GM12878 (cell line): ENCODE results near the gene TGDS. TPM values are rescaled to one million over a fixed set of nuclear protein-coding genes. Genes with fewer than 3 reads are reported as not detected.

Source experiments
- ATAC-seq: fragments of 200-7000 bp; cut with Tn5 transposase; 3 replicates; pipeline ENCODE4 v1.9.1; 2020; ENCODE audit warnings: mild to moderate bottlenecking, moderate library complexity
- BruUV-seq: library from RNA; stranded (reverse); fragments of 400-500 nt; replicated peaks from 2 replicates; lab custom pipeline; 2021; lab: Mats Ljungman, UMichigan
- CTCF ChIA-PET: fragments of 300-600 bp; sonication (Branson Sonifier 250); formaldehyde crosslinking; extraction: SDS; loops from one replicate; lab custom pipeline; 2021; ENCODE audit warnings: inconsistent platforms; lab: Yijun Ruan, JAX
- POLR2A ChIA-PET: fragments of 350-600 bp; formaldehyde crosslinking; extraction: SDS; loops from one replicate; lab custom pipeline; 2021; ENCODE audit warnings: inconsistent platforms; lab: Charles Lee
- RAD21 ChIA-PET: fragments of 300-600 bp; sonication (Branson Sonifier 250); formaldehyde crosslinking; loops from one replicate; lab custom pipeline; 2023; ENCODE audit warnings: antibody characterized with exemption; ENCODE audit not compliant: unreplicated experiment; lab: Charles Lee
- SMC1A ChIA-PET: fragments of 300-600 bp; sonication (Branson Sonifier 250); formaldehyde crosslinking; loops from one replicate; lab custom pipeline; 2023; ENCODE audit not compliant: unreplicated experiment, uncharacterized antibody; lab: Charles Lee
- DNase-seq: peaks from one replicate; pipeline ENCODE4 v3.0.0-alpha.2; 2011; ENCODE audit warnings: low read depth, low spot score
- FAIRE-seq: peaks from 3 replicates; lab custom pipeline; 2011; peaks lifted over from hg19 to GRCh38; lab: Jason Lieb, UNC
- H2AFZ ChIP-seq: 2 replicates; pipeline ENCODE4 v1.6.0; 2011; ENCODE audit warnings: low read depth, low read length, control low read depth; ENCODE audit not compliant: control insufficient read depth
- H3K27ac ChIP-seq: 2 replicates; pipeline ENCODE4 v1.5.1; 2011; ENCODE audit warnings: control low read depth; ENCODE audit not compliant: control insufficient read depth, insufficient read depth
- H3K27me3 ChIP-seq, 2 experiments: replicated peaks in 1 of 2; 2 replicates each; pipeline versions ENCODE4 v1.6.0 to v1.6.1; 2011; ENCODE audit warnings: low read length in 1 of 2; ENCODE audit not compliant: control insufficient read depth in 2 of 2, insufficient read depth in 2 of 2
- H3K36me3 ChIP-seq, 2 experiments: 2 replicates each; pipeline ENCODE4 v1.5.1; 2011; ENCODE audit warnings: low read length in 1 of 2; ENCODE audit not compliant: control insufficient read depth in 2 of 2, insufficient read depth in 2 of 2
- H3K4me1 ChIP-seq: 2 replicates; pipeline ENCODE4 v1.6.1; 2011; ENCODE audit warnings: mild to moderate bottlenecking, low read length, moderate library complexity, mixed read lengths; ENCODE audit not compliant: control insufficient read depth, insufficient read depth
- H3K4me2 ChIP-seq: 2 replicates; pipeline ENCODE4 v1.6.0; 2011; ENCODE audit warnings: control low read depth; ENCODE audit not compliant: control insufficient read depth, insufficient read depth
- H3K4me3 ChIP-seq: fragments of 200-600 bp; sonication (generic); 2 replicates; pipeline ENCODE4 v1.5.1; 2016
- H3K79me2 ChIP-seq: 2 replicates; pipeline ENCODE4 v1.6.0; 2011; ENCODE audit warnings: low read length; ENCODE audit not compliant: control insufficient read depth, insufficient read depth
- H3K9ac ChIP-seq: 2 replicates; pipeline ENCODE4 v1.8.0; 2011; ENCODE audit warnings: low read length, control low read depth, mixed read lengths; ENCODE audit not compliant: control insufficient read depth, insufficient read depth
- H3K9me3 ChIP-seq: replicated peaks from 3 replicates; pipeline ENCODE4 v1.5.1; 2011; ENCODE audit warnings: mild to moderate bottlenecking, low read length; ENCODE audit not compliant: control insufficient read depth, insufficient read depth
- H4K20me1 ChIP-seq: 2 replicates; pipeline ENCODE4 v1.6.0; 2011; ENCODE audit not compliant: control insufficient read depth, insufficient read depth
- HSF1 ChIP-seq: fragments of 150-350 bp; IDR thresholded peaks from 2 replicates; pipeline ENCODE4 v1.6.1; 2014; ENCODE audit warnings: mild to moderate bottlenecking, low read depth, low read length
- IRF4 ChIP-seq: IDR thresholded peaks from 2 replicates; pipeline ENCODE4 v1.6.1; 2011; ENCODE audit warnings: low read depth, low read length
- WRNIP1 ChIP-seq: IDR thresholded peaks from 2 replicates; pipeline ENCODE4 v1.6.1; 2011; ENCODE audit warnings: low read depth, low read length, improper control_type of control experiment, borderline replicate concordance
- ZNF274 ChIP-seq: IDR thresholded peaks from one replicate; pipeline ENCODE4 v1.8.0; 2011; ENCODE audit not compliant: insufficient read length, insufficient read depth
- ZNF384 ChIP-seq: IDR thresholded peaks from 2 replicates; pipeline ENCODE4 v1.6.1; 2012; ENCODE audit warnings: low read depth, mild to moderate bottlenecking, low read length, improper control_type of control experiment, borderline replicate concordance
- WGBS: methylation state at CpG from one replicate; pipeline ENCODE4 v1.1.6; 2016; ENCODE audit warnings: low lambda C conversion rate; ENCODE audit not compliant: insufficient replicate concordance, insufficient coverage; ENCODE audit errors: missing lambda C conversion rate; 5-methylcytosine and 5-hydroxymethylcytosine counted together
- in situ Hi-C: fragments of 300-500 bp; cut with MboI; formaldehyde crosslinking; loops from 9 replicates; pipeline ENCODE4 v1.14.3; 2018; ENCODE audit warnings: mixed read lengths
- intact Hi-C: fragments of 100-400 bp; cut with micrococcal nuclease; formaldehyde crosslinking; loops from one replicate; pipeline ENCODE4 v1.14.2; 2022; ENCODE audit not compliant: unreplicated experiment
- polyA plus RNA-seq, 11 experiments: library from polyadenylated mRNA; depleted of rRNA in 4 of 11; unstranded in 6 of 11; stranded (reverse) in 5 of 11; fragments of >200 nt; fragmentation: Nextera tagmentation in 4 of 11; fragmentation: Illumina TruSeq in 1 of 11; extraction: Ambion mirVana in 4 of 11; extraction: Trizol in 1 of 11; gene quantifications; 1 replicate in 1 of 11; 2 replicates in 10 of 11; pipeline versions ENCODE4 v1.2.1 to v1.2.3, GENCODE V29; 2011 to 2016; ENCODE audit warnings: inconsistent platforms in 2 of 11, missing spikeins in 2 of 11, low read depth in 1 of 11
- total RNA-seq, 4 experiments: library from RNA; depleted of rRNA in 3 of 4; stranded (reverse); fragments of >200 nt in 3 of 4; fragmentation: Illumina TruSeq in 1 of 4; extraction: Trizol in 1 of 4; gene quantifications; 2 replicates each; pipeline versions ENCODE4 v1.2.1 to v1.2.3, GENCODE V29; 2013 to 2021
- TF ChIP-seq, protein P1 (sequence below): IDR thresholded peaks from 2 replicates; pipeline ENCODE4 v1.6.1; 2012; ENCODE audit warnings: improper control_type of control experiment, low read depth, low read length; ENCODE audit not compliant: insufficient replicate concordance
- TF ChIP-seq, protein P2 (sequence below): fragments of 450-650 bp; formaldehyde crosslinking; IDR thresholded peaks from 2 replicates; pipeline ENCODE4 v1.5.0; 2022; ENCODE audit warnings: mild to moderate bottlenecking, missing genetic modification characterization
- TF ChIP-seq, protein P3 (sequence below): fragments of 150-350 bp; IDR thresholded peaks from 2 replicates; pipeline ENCODE4 v1.6.1; 2016; ENCODE audit warnings: low read depth, low read length

Gene TGDS
- total and polyA plus RNA-seq, 10 of the 15 experiments (the other 5 are each of a cell fraction or from before 2014, with no cell fraction given): 13.1 to 44.3 (median 23.8) TPM

- no peak overlapping the region for H3K27ac ChIP-seq
- no TSS peak for BruUV-seq
- no peak overlapping the region for H3K4me3 ChIP-seq
- ChIA-PET POLR2A (no interaction called here), RAD21 (no interaction called here), CTCF (interaction anchor here (8.6 to 8.8 kb wide), 2 partner anchors 20 to 188 kb away, joined by 102 to 288 read pairs; partner anchors contain the start of gene GPR180), SMC1A (interaction anchor here (1.1 kb wide), 1 partner anchor 226 kb away, joined by 3 read pairs; no protein-coding TSS in a partner anchor)
- H2AFZ ChIP-seq: no peak overlapping the region
- H3K79me2 ChIP-seq: no peaks in the 10 kb centered on the region
- in situ Hi-C loops (no loop called here), intact Hi-C loops (no loop called here)
- FAIRE-seq (no peak), DNase-seq (no peak), ATAC-seq (no peak)
- H3K9ac ChIP-seq: no peak overlapping the region
- no peak overlapping the region for H3K4me2 ChIP-seq
- no peaks in the 10 kb centered on the region; the same call in 1 of the 2 replicates for H4K20me1 ChIP-seq
- no peaks in the 10 kb centered on the region for H3K9me3 ChIP-seq
- H3K4me1 ChIP-seq: no peaks in the 10 kb centered on the region
- 71% methylated on average over 4 of the region's 4 CpGs for WGBS
- H3K36me3 ChIP-seq: peaks cover 0 to 28% of the 10 kb centered on the region in 2 experiments
- H3K27me3 ChIP-seq: no peaks in the 10 kb centered on the region
- no peak for TF ChIP-seq IRF4
- TF ChIP-seq WRNIP1: no peak
- TF ChIP-seq ZNF274: no peak
- TF ChIP-seq, protein P1, sequence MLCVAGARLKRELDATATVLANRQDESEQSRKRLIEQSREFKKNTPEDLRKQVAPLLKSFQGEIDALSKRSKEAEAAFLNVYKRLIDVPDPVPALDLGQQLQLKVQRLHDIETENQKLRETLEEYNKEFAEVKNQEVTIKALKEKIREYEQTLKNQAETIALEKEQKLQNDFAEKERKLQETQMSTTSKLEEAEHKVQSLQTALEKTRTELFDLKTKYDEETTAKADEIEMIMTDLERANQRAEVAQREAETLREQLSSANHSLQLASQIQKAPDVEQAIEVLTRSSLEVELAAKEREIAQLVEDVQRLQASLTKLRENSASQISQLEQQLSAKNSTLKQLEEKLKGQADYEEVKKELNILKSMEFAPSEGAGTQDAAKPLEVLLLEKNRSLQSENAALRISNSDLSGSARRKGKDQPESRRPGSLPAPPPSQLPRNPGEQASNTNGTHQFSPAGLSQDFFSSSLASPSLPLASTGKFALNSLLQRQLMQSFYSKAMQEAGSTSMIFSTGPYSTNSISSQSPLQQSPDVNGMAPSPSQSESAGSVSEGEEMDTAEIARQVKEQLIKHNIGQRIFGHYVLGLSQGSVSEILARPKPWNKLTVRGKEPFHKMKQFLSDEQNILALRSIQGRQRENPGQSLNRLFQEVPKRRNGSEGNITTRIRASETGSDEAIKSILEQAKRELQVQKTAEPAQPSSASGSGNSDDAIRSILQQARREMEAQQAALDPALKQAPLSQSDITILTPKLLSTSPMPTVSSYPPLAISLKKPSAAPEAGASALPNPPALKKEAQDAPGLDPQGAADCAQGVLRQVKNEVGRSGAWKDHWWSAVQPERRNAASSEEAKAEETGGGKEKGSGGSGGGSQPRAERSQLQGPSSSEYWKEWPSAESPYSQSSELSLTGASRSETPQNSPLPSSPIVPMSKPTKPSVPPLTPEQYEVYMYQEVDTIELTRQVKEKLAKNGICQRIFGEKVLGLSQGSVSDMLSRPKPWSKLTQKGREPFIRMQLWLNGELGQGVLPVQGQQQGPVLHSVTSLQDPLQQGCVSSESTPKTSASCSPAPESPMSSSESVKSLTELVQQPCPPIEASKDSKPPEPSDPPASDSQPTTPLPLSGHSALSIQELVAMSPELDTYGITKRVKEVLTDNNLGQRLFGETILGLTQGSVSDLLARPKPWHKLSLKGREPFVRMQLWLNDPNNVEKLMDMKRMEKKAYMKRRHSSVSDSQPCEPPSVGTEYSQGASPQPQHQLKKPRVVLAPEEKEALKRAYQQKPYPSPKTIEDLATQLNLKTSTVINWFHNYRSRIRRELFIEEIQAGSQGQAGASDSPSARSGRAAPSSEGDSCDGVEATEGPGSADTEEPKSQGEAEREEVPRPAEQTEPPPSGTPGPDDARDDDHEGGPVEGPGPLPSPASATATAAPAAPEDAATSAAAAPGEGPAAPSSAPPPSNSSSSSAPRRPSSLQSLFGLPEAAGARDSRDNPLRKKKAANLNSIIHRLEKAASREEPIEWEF: no peak
- TF ChIP-seq, protein P2, sequence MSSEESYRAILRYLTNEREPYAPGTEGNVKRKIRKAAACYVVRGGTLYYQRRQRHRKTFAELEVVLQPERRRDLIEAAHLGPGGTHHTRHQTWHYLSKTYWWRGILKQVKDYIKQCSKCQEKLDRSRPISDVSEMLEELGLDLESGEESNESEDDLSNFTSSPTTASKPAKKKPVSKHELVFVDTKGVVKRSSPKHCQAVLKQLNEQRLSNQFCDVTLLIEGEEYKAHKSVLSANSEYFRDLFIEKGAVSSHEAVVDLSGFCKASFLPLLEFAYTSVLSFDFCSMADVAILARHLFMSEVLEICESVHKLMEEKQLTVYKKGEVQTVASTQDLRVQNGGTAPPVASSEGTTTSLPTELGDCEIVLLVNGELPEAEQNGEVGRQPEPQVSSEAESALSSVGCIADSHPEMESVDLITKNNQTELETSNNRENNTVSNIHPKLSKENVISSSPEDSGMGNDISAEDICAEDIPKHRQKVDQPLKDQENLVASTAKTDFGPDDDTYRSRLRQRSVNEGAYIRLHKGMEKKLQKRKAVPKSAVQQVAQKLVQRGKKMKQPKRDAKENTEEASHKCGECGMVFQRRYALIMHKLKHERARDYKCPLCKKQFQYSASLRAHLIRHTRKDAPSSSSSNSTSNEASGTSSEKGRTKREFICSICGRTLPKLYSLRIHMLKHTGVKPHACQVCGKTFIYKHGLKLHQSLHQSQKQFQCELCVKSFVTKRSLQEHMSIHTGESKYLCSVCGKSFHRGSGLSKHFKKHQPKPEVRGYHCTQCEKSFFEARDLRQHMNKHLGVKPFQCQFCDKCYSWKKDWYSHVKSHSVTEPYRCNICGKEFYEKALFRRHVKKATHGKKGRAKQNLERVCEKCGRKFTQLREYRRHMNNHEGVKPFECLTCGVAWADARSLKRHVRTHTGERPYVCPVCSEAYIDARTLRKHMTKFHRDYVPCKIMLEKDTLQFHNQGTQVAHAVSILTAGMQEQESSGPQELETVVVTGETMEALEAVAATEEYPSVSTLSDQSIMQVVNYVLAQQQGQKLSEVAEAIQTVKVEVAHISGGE (CRISPR knock-in tag): no peak
- TF ChIP-seq ZNF384: no peak
- TF ChIP-seq, protein P3, sequence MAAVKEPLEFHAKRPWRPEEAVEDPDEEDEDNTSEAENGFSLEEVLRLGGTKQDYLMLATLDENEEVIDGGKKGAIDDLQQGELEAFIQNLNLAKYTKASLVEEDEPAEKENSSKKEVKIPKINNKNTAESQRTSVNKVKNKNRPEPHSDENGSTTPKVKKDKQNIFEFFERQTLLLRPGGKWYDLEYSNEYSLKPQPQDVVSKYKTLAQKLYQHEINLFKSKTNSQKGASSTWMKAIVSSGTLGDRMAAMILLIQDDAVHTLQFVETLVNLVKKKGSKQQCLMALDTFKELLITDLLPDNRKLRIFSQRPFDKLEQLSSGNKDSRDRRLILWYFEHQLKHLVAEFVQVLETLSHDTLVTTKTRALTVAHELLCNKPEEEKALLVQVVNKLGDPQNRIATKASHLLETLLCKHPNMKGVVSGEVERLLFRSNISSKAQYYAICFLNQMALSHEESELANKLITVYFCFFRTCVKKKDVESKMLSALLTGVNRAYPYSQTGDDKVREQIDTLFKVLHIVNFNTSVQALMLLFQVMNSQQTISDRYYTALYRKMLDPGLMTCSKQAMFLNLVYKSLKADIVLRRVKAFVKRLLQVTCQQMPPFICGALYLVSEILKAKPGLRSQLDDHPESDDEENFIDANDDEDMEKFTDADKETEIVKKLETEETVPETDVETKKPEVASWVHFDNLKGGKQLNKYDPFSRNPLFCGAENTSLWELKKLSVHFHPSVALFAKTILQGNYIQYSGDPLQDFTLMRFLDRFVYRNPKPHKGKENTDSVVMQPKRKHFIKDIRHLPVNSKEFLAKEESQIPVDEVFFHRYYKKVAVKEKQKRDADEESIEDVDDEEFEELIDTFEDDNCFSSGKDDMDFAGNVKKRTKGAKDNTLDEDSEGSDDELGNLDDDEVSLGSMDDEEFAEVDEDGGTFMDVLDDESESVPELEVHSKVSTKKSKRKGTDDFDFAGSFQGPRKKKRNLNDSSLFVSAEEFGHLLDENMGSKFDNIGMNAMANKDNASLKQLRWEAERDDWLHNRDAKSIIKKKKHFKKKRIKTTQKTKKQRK: no peak
- no peak for TF ChIP-seq HSF1
Measured at GRCh38 chr13:94623316-94623715, 27.4 kb upstream of the TGDS start.
